Muscle layer of colon (tissue), 2 donors: Measurements from ENCODE around the gene BAIAP2L2.
"Not testable (repeated sequence)": the region's sequence is repeated elsewhere in the genome, so short reads cannot be mapped to it uniquely, and the experiment has no call there.

Source experiments
- H3K27ac ChIP-seq: one replicate; pipeline ENCODE4 v1.7.0; 2013; ENCODE audit warnings: low read depth, mild to moderate bottlenecking, low read length, moderate library complexity
- H3K27me3 ChIP-seq, 2 donors: one replicate each; pipeline ENCODE4 v1.7.0; 2013; ENCODE audit warnings: low read length in 2 of 2, mild to moderate bottlenecking in 2 of 2; ENCODE audit not compliant: insufficient read depth in 2 of 2, control insufficient read depth in 1 of 2
- H3K36me3 ChIP-seq: one replicate; pipeline ENCODE4 v1.7.0; 2013; ENCODE audit warnings: mild to moderate bottlenecking, low read length; ENCODE audit not compliant: insufficient read depth
- H3K4me1 ChIP-seq: one replicate; pipeline ENCODE4 v1.7.0; 2013; ENCODE audit warnings: mild to moderate bottlenecking, low read length; ENCODE audit not compliant: insufficient read depth
- H3K4me3 ChIP-seq, 2 donors: one replicate each; pipeline ENCODE4 v1.7.0; 2013; ENCODE audit warnings: low read length in 2 of 2, low read depth in 1 of 2, mild to moderate bottlenecking in 1 of 2, moderate library complexity in 1 of 2
- H3K9ac ChIP-seq: one replicate; pipeline ENCODE4 v1.7.0; 2013; ENCODE audit warnings: low read length
- H3K9me3 ChIP-seq: one replicate; pipeline ENCODE4 v1.7.0; 2013; ENCODE audit warnings: mild to moderate bottlenecking, low read length
- donor health status: abdominal sarcoma.
- donor health status: Adenocarcinoma of cecum.

BAIAP2L2 gene

GRCh38 chr22:38037367-38038150, 72.9 kb downstream of the BAIAP2L2 start:
- peaks cover 20% of the 10 kb centered on the region for H3K4me1 ChIP-seq
- not testable (repeated sequence) for H3K4me3 ChIP-seq, H3K27ac ChIP-seq, H3K9ac ChIP-seq, H3K27me3 ChIP-seq, H3K36me3 ChIP-seq, H3K9me3 ChIP-seq

- Histone ChIP-seq H3K9ac (no peak overlapping the region), H3K27ac (no peak overlapping the region), H3K4me1 (peaks cover 20% of the 10 kb centered on the region), H3K27me3 (no peaks in the 10 kb centered on the region), H3K4me3 (no peak overlapping the region), H3K9me3 (no peaks in the 10 kb centered on the region), H3K36me3 (no peaks in the 10 kb centered on the region)
Measured at GRCh38 chr22:38036392-38037062, 74.0 kb downstream of the BAIAP2L2 start.

- Histone ChIP-seq H3K36me3 (no peaks in the 10 kb centered on the region), H3K4me3 (no peak overlapping the region), H3K27me3 (no peaks in the 10 kb centered on the region), H3K9ac (no peak overlapping the region), H3K9me3 (no peaks in the 10 kb centered on the region), H3K4me1 (peaks cover 20% of the 10 kb centered on the region), H3K27ac (no peak overlapping the region)
Measured at GRCh38 chr22:38035530-38035885, 75.0 kb downstream of the BAIAP2L2 start.
